HCT116 (cell line): Measurements from ENCODE around the gene RNF150.

Experiments used
- CEBPB ChIP-seq: IDR thresholded peaks from 2 replicates; pipeline ENCODE4 v1.6.1; 2012; ENCODE audit warnings: low read depth
- EZH2 ChIP-seq: fragments of 200-600 bp; sonication (generic); IDR thresholded peaks from 2 replicates; pipeline ENCODE4 v1.6.1; 2017; ENCODE audit warnings: antibody characterized with exemption, mixed run types
- EZH2phosphoT487 ChIP-seq: fragments of 200-600 bp; IDR thresholded peaks from 2 replicates; pipeline ENCODE4 v1.6.1; 2018; ENCODE audit warnings: antibody characterized with exemption, borderline replicate concordance
- POLR2A ChIP-seq: IDR thresholded peaks from 2 replicates; pipeline ENCODE4 v1.7.0; 2011; ENCODE audit warnings: borderline replicate concordance; ENCODE audit not compliant: insufficient read depth, insufficient read length; ENCODE audit errors: extremely low read depth
- POLR2AphosphoS5 ChIP-seq: IDR thresholded peaks from 2 replicates; pipeline ENCODE4 v1.6.1; 2011; ENCODE audit warnings: mild to moderate bottlenecking, low read depth, low read length, moderate library complexity
- RAD21 ChIP-seq: IDR thresholded peaks from 2 replicates; pipeline ENCODE4 v1.6.1; 2012; ENCODE audit warnings: low read depth, mild to moderate bottlenecking
- SIN3A ChIP-seq: IDR thresholded peaks from 2 replicates; pipeline ENCODE4 v1.6.1; 2012; ENCODE audit warnings: low read depth
- TCF7L2 ChIP-seq: IDR thresholded peaks from 2 replicates; pipeline ENCODE4 v1.7.0; 2011; ENCODE audit warnings: borderline replicate concordance, inconsistent platforms; ENCODE audit not compliant: insufficient read depth, insufficient read length; ENCODE audit errors: extremely low read depth
- TF ChIP-seq, protein P1 (sequence below), 3 experiments: fragments of 200-600 bp in 1 of 3; sonication (generic) in 1 of 3; IDR thresholded peaks in 2 of 3; conservative IDR thresholded peaks in 1 of 3; 2 replicates each; pipeline ENCODE4 v1.5.1; 2012 to 2017; ENCODE audit warnings: low read depth in 2 of 3, low read length in 2 of 3, antibody characterized with exemption in 1 of 3, borderline replicate concordance in 1 of 3, control low read depth in 1 of 3, mild to moderate bottlenecking in 1 of 3, mixed read lengths in 1 of 3, mixed run types in 1 of 3, moderate library complexity in 1 of 3; ENCODE audit not compliant: insufficient read depth in 1 of 3
- TF ChIP-seq, protein P2 (sequence below): IDR thresholded peaks from 2 replicates; pipeline ENCODE4 v1.6.1; 2012

DNA sequence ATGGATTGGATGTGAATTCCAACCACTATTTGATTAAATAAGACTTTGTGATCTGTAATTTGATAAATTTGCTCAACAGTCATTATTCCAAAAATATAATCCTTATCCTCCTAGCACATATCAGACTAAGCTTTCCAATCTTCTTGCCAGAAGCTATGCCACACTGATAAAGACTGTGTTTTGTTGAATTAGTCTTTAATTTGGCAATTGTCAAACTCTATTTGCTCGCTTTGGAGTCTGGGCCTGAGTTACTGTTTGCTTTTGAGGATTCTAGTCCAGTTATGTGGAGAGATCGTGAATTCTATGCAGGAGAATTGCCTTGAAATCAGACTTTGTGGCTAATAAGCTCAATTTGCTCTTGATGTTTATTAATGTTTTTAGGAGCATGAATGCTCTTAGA is 10.9 kb upstream of the RNF150 start:
- TF ChIP-seq POLR2A (no peak), EZH2 (no peak), SIN3A (no peak), POLR2AphosphoS5 (no peak), TCF7L2 (no peak), RAD21 (no peak), CEBPB (no peak), EZH2phosphoT487 (no peak)
- TF ChIP-seq, protein P1, sequence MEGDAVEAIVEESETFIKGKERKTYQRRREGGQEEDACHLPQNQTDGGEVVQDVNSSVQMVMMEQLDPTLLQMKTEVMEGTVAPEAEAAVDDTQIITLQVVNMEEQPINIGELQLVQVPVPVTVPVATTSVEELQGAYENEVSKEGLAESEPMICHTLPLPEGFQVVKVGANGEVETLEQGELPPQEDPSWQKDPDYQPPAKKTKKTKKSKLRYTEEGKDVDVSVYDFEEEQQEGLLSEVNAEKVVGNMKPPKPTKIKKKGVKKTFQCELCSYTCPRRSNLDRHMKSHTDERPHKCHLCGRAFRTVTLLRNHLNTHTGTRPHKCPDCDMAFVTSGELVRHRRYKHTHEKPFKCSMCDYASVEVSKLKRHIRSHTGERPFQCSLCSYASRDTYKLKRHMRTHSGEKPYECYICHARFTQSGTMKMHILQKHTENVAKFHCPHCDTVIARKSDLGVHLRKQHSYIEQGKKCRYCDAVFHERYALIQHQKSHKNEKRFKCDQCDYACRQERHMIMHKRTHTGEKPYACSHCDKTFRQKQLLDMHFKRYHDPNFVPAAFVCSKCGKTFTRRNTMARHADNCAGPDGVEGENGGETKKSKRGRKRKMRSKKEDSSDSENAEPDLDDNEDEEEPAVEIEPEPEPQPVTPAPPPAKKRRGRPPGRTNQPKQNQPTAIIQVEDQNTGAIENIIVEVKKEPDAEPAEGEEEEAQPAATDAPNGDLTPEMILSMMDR (IDR thresholded peaks at IDR 0.05 in 2 of 3, conservative IDR thresholded peaks at IDR 0.05 in 1 of 3; ENCODE audit: borderline replicate concordance in 1 of 3, insufficient read depth in 1 of 3, low read depth in 2 of 3, low read length in 2 of 3) = no peak
- TF ChIP-seq, protein P2, sequence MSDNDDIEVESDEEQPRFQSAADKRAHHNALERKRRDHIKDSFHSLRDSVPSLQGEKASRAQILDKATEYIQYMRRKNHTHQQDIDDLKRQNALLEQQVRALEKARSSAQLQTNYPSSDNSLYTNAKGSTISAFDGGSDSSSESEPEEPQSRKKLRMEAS = no peak
